ENCODE results near the gene GPA33. TPM values are rescaled to one million over a fixed set of nuclear protein-coding genes. Genes with fewer than 3 reads are reported as not detected.

GPA33 gene
- total RNA-seq, 1 donor: not detected

DNA sequence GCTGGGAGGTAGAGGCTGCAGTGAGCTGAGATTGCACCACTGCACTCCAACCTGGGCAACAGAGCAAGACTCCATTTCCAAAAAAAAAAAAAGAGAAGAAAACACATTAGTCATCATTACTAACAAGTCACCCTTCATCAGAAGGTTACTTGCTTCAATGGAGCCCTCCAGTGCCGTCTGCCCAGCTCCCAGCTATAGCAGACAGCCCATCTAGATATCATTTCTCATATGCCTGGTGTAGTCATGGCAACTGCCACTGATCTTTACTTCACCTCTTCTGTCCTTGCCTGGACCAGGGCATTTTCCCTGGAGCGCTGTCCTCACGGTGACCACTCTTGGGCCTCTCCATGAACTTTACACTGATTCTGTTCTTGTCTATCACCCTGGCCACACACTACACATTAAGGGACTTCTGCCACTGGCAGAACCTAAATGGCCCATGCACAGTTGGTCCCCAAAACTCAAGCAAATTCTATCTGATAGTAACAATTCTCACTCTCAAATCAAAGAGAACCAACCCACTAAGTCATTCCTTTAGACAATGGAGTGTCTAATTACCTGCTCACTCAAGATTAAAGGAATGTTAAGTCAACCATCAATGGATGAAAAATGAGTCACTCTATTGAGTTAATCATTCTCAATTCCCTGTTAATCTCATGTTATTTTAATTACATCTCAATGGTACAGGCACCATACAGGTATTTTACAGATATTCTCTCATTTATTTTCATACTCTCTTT is 12.9 kb downstream of the GPA33 start:
- TF ChIP-seq, protein P1, sequence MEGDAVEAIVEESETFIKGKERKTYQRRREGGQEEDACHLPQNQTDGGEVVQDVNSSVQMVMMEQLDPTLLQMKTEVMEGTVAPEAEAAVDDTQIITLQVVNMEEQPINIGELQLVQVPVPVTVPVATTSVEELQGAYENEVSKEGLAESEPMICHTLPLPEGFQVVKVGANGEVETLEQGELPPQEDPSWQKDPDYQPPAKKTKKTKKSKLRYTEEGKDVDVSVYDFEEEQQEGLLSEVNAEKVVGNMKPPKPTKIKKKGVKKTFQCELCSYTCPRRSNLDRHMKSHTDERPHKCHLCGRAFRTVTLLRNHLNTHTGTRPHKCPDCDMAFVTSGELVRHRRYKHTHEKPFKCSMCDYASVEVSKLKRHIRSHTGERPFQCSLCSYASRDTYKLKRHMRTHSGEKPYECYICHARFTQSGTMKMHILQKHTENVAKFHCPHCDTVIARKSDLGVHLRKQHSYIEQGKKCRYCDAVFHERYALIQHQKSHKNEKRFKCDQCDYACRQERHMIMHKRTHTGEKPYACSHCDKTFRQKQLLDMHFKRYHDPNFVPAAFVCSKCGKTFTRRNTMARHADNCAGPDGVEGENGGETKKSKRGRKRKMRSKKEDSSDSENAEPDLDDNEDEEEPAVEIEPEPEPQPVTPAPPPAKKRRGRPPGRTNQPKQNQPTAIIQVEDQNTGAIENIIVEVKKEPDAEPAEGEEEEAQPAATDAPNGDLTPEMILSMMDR (IDR thresholded peaks at IDR 0.05; ENCODE audit: insufficient read depth, low read length): no peak
- no peak overlapping the region for H3K4me3 ChIP-seq (ENCODE audit: low read depth, low read length)
- no peak for DNase-seq (ENCODE audit: low read depth)

DNA sequence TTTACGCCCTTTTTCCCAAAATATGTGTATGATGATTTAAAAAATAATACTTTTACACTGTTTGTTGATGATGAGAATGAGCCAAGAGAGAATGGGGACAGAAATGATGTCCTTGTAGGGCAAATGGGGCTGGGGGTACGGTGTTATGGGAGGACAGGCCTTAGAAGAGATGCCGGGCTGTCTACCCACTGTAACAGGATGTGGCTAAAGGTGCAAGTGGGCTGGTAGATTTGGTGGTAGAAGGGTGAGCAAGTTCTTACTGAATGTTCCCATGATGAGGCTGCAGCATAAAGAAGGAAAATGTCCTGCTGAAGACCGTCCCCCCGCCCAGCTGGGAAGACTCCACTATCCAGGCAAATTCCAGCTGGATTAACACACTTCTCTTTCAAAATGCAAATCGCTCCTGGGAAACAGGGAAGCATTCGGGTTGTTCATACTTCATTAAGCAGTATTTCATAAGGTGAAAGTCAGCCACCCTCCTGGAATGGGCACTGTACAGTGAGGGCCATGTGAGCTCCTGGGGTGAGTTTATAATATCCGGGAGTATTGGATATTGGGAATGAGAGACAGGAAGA is 14.0 kb downstream of the GPA33 start:
- no peak for DNase-seq (ENCODE audit: low read depth)
- no peak overlapping the region for H3K4me3 ChIP-seq (ENCODE audit: low read depth, low read length)
- TF ChIP-seq, protein P1 (IDR thresholded peaks at IDR 0.05; ENCODE audit: insufficient read depth, low read length): no peak

DNA sequence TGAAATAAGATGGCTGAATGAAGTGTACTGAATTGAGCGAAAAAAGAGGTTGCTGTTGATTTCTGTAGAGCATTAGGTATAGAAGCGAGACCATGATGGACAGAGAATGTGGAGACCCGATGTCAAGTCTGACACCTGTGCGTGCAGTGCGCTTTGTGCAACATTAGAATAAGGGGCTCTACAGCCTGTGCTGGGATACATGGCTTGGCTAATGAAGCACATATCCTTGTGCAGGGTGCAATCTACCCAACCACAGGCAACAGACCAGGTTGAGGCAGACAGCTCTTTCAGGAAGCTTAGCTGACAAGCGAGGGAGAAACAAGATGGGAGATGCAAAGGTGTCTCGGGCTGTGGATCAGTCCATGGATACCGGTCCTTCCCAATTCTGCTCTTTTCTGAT is 18.9 kb downstream of the GPA33 start:
- TF ChIP-seq, protein P1 (IDR thresholded peaks at IDR 0.05; ENCODE audit: insufficient read depth, low read length): no peak
- no peak for DNase-seq (ENCODE audit: low read depth)
- no peak overlapping the region for H3K4me3 ChIP-seq (ENCODE audit: low read depth, low read length)

DNA sequence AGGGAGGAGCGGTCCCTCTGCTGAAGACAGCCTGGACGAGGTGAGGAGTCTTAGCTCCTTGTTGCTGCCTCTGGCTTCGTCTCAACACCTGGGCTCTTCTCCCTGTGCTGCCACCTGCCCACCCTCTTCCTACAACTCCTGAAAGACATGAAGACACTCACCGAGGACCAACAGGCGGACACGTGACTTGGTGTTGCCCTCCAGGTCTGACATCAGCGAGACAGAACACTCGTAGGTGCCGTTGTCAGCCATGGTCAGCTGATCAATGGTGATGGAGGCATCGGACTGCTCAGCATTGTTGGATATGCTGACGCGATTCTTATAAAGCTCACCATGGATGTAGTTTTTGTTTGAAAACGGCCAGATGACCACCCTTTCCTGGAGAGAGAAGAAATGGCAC is 21.4 kb downstream of the GPA33 start:
- no peak for DNase-seq (ENCODE audit: low read depth)
- TF ChIP-seq, protein P1 (IDR thresholded peaks at IDR 0.05; ENCODE audit: insufficient read depth, low read length): no peak
- H3K4me3 ChIP-seq (ENCODE audit: low read depth, low read length): no peak overlapping the region

DNA sequence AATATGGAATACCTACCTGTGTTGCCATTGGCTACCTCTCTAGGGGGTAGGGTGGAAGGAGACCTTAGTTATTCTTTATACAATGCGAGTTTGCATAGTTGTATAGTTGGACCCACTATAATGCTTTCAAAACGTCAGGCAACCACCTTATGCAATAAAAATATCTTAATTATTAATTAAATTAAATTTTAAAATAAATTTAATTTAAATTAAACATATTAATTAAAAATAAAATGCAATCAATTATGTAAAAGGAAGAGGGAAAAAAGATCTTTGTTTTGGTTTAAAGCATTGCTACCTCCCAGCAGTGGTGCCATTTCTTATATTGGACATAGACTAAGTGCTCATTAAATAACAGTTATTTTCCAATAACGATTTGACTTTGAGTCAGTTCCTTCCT is 22.3 kb downstream of the GPA33 start:
- TF ChIP-seq, protein P1 (IDR thresholded peaks at IDR 0.05; ENCODE audit: insufficient read depth, low read length): no peak
- no peak for DNase-seq (ENCODE audit: low read depth)

DNA sequence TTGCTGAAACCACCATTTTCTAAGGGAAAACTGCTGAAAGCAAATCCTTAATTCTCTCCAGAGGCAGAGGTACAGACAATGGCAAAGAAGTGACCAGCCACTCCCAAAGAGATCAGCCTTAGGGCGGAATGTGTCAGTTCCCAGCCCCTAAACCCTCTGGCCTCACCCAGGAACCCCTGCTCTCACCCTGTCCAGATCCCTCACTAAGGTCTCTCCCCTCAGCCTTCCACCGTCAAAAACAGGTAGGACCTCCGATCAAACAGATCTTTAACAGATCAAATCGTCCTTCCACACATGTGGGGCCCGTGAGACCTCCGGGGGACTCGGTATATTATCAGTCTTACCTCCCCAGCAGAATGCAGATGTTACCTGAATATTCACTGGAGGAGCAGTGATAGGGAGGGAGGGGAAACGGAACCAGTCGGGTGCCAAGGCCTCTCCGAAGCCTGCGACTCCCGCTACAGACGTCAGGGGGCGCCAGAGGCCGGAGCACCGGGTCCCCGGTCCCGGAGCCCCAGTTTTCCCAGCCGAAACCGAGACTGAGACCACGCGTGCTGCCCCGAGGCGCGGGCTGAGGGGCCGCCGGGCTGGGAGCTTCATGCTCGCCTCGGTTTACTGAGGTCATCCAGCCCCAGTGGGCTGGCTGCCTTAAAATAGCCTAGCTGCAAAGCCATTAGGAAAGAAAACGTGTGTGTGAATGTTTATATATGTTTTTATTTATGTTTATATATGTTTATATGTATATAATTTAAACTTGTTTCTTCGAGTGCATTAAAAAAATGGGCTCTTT is 23.6 kb downstream of the GPA33 start:
- H3K4me3 ChIP-seq (ENCODE audit: low read depth, low read length): peak overlapping the region; percentile 49
- peak; percentile 39 for DNase-seq (ENCODE audit: low read depth)
- TF ChIP-seq, protein P1 (IDR thresholded peaks at IDR 0.05; ENCODE audit: insufficient read depth, low read length): peak; percentile 96

More for the DNA sequence above, 22.3 kb downstream of the GPA33 start:
- no peak overlapping the region for H3K4me3 ChIP-seq (ENCODE audit: low read depth, low read length)

Data from fibroblast of the aortic adventitia (primary cell).